ENCODE measurements around the gene ZBTB7A.

The ZBTB7A gene

GRCh38 chr19:4054441-4055208, 12.1 kb downstream of the ZBTB7A start:
- DNase-seq (ENCODE audit: low read depth in 2 of 2) = no peak

- no peak for DNase-seq (ENCODE audit: low read depth in 2 of 2)
Measured at GRCh38 chr19:4053423-4054324, 13.0 kb downstream of the ZBTB7A start.

- DNase-seq (ENCODE audit: low read depth in 2 of 2) = no peak
Measured at GRCh38 chr19:4052993-4053422, 13.7 kb downstream of the ZBTB7A start.

GRCh38 chr19:4052114-4052992, 14.3 kb downstream of the ZBTB7A start:
- DNase-seq (ENCODE audit: low read depth in 2 of 2) = no peak

GRCh38 chr19:4051175-4052101, 15.3 kb downstream of the ZBTB7A start:
- no peak for DNase-seq (ENCODE audit: low read depth in 2 of 2)

- DNase-seq (ENCODE audit: low read depth in 2 of 2) = no peak
Measured at GRCh38 chr19:4049432-4049831, 17.3 kb downstream of the ZBTB7A start.

GRCh38 chr19:4046946-4047683, 19.6 kb downstream of the ZBTB7A start:
- DNase-seq (ENCODE audit: low read depth in 2 of 2) = no peak

GRCh38 chr19:4046362-4046691, 20.4 kb downstream of the ZBTB7A start:
- no peak for DNase-seq (ENCODE audit: low read depth in 2 of 2)

GRCh38 chr19:4045597-4046361, 20.9 kb downstream of the ZBTB7A start:
- no peak for DNase-seq (ENCODE audit: low read depth in 2 of 2)

- DNase-seq (ENCODE audit: low read depth in 2 of 2) = no peak
Measured at GRCh38 chr19:4044990-4045465, 21.7 kb downstream of the ZBTB7A start.

- DNase-seq (ENCODE audit: low read depth in 2 of 2) = no peak
Measured at GRCh38 chr19:4043966-4044715, 22.6 kb downstream of the ZBTB7A start.

GRCh38 chr19:4043401-4043800, 23.3 kb downstream of the ZBTB7A start:
- no peak for DNase-seq (ENCODE audit: low read depth in 2 of 2)

GRCh38 chr19:4042731-4043082, 24.0 kb downstream of the ZBTB7A start:
- no peak for DNase-seq (ENCODE audit: low read depth in 2 of 2)

- DNase-seq (ENCODE audit: low read depth in 2 of 2) = no peak
Measured at GRCh38 chr19:4042064-4042730, 24.5 kb downstream of the ZBTB7A start.

GRCh38 chr19:4038661-4039423, 27.9 kb downstream of the ZBTB7A start:
- no peak for DNase-seq (ENCODE audit: low read depth in 2 of 2)

GRCh38 chr19:4038057-4038456, 28.6 kb downstream of the ZBTB7A start:
- DNase-seq (ENCODE audit: low read depth in 2 of 2) = no peak

- DNase-seq (ENCODE audit: low read depth in 2 of 2) = no peak
Measured at GRCh38 chr19:4037301-4037949, 29.3 kb downstream of the ZBTB7A start.
